PC-9 (cell line): ENCODE results near the gene DGLUCY.

ENCODE experiments used
- CTCF ChIP-seq: fragments of 200-600 bp; sonication (generic); conservative IDR thresholded peaks from 2 replicates; pipeline ENCODE4 v1.6.1; 2017; ENCODE audit warnings: mixed run types, antibody characterized with exemption, mild to moderate bottlenecking, moderate library complexity
- EZH2 ChIP-seq: fragments of 200-600 bp; sonication (generic); IDR thresholded peaks from 2 replicates; pipeline ENCODE4 v1.8.0; 2017; ENCODE audit warnings: antibody characterized with exemption, low read depth

- no peak for TF ChIP-seq CTCF
- TF ChIP-seq EZH2: no peak
Measured at GRCh38 chr14:91070572-91070971, 43.3 kb upstream of the DGLUCY start.
